VCaP (cell line): ENCODE data around the gene CILP2.

Source experiments
- H3K27ac ChIP-seq: fragments of 450-650 bp; 2 replicates; pipeline ENCODE4 v1.5.1; 2017
- CTCF ChIP-seq: fragments of 450-650 bp; conservative IDR thresholded peaks from 2 replicates; pipeline ENCODE4 v1.5.1; 2017; ENCODE audit warnings: mild to moderate bottlenecking, moderate library complexity

CILP2 gene

GRCh38 chr19:19594381-19594780, 56.3 kb downstream of the CILP2 start:
- H3K27ac ChIP-seq: no peak overlapping the region; the same call in 1 of the 2 replicates
- TF ChIP-seq CTCF: no peak

GRCh38 chr19:19595171-19595701, 57.2 kb downstream of the CILP2 start:
- H3K27ac ChIP-seq: peak overlapping the region; percentile 38
- TF ChIP-seq CTCF: no peak
